ENCODE data around the gene AK9.

- TF ChIP-seq, protein P1, sequence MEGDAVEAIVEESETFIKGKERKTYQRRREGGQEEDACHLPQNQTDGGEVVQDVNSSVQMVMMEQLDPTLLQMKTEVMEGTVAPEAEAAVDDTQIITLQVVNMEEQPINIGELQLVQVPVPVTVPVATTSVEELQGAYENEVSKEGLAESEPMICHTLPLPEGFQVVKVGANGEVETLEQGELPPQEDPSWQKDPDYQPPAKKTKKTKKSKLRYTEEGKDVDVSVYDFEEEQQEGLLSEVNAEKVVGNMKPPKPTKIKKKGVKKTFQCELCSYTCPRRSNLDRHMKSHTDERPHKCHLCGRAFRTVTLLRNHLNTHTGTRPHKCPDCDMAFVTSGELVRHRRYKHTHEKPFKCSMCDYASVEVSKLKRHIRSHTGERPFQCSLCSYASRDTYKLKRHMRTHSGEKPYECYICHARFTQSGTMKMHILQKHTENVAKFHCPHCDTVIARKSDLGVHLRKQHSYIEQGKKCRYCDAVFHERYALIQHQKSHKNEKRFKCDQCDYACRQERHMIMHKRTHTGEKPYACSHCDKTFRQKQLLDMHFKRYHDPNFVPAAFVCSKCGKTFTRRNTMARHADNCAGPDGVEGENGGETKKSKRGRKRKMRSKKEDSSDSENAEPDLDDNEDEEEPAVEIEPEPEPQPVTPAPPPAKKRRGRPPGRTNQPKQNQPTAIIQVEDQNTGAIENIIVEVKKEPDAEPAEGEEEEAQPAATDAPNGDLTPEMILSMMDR (IDR thresholded peaks at IDR 0.05) = no peak
- no peak for TF ChIP-seq EP300 (IDR thresholded peaks at IDR 0.05)
Measured at GRCh38 chr6:109660526-109661320, 30.3 kb downstream of the AK9 start.
